Measurements from ENCODE around the gene EFEMP1.

The EFEMP1 gene

DNA sequence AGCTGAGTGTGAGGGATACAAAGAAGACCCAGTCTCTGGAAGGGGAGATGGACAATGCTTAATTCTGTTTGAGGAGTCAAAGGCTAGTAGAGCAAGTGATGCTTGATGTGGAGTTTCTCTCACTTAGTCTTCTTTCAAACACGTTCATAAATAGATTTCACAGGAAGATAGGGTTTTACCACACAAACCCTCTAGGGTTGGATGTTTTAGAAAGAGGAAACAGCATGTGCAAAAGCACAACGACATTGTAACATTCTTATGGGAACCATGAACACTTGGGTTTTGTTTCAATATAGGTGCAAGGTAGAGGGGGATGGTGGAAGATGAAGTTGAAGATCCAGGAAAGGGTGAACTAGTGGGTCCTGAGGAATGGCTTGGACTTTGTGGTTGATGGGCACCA lies 10.8 kb upstream of the EFEMP1 start:
- DNase-seq, result no peak
- ATAC-seq, result no peak

DNA sequence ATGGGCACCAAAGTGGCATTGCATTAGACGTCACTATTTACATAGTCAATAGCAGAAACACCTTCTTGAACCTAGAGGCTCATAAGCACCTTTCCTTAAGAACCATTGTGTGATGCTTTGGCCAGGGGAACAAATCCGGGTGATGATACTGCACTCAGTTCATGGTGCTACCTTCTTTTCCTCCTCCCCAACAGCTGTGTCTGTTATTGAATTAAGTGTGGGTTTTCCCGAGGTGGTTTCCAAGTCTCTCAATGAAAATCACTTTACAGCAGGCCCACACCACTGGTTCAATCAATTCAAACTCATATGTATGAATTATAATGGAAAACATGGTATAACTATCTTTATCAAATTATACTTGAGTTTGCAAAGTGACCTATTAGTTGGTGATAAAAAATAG lies 9.3 kb upstream of the EFEMP1 start:
- ATAC-seq, result no peak
- DNase-seq, result no peak

DNA sequence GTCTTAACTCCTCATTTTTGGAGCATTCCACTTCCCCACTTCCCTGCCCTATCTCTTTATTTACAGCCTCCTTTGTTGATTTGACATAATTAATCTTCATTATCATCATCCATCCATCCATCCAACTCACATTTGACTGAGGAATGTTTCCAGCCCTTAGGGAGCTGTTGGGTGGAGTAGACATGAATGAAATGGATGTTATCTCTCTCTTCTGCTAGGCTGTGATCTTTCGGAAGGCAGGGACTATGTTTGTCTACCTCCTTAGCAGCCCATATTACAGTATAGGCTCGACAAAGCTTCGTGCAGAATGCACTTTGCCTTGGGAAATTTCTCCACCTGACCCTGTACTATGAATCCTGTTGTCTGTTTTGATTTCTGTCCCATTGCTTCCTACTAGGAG lies 7.7 kb upstream of the EFEMP1 start:
- no peak for ATAC-seq
- no peak for DNase-seq

DNA sequence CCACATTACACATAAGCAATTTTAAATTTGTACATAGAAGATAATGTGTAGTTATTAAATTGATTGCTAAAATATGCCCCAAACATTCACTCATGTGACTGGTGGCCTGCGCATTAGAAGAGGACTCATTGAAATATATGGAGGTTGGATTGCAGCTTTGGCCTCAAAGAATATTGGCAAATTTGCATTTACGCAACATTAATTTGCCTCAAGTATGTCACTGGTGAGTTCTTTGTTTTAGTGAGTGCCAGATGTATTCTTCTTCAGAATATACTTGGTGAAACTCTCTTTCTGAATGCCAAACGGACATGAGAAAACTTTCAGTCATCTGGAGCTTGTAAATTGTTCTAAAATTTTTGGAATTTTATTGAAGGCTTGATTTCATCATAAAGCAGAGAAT lies 5.9 kb upstream of the EFEMP1 start:
- DNase-seq, result no peak
- ATAC-seq, result no peak

DNA sequence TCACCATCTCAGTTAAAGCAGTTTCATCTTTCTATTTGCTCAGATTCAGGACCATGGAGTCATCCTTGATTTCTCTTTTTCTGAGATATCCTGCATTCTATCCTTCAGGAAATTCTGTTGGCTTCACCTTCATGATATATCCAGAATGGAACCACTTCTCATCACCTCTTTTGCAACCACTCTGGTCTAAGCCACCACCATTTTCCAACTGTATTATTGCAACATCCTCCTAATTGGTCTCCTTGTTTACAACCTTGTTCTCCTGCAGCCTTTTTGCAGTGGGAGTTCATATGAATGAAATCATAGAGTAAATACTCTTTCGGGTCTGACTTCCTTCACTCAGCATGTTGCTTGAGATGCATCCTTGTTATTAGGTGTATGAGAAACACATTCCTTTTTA lies 3.4 kb upstream of the EFEMP1 start:
- DNase-seq (no peak), ATAC-seq (no peak)

DNA sequence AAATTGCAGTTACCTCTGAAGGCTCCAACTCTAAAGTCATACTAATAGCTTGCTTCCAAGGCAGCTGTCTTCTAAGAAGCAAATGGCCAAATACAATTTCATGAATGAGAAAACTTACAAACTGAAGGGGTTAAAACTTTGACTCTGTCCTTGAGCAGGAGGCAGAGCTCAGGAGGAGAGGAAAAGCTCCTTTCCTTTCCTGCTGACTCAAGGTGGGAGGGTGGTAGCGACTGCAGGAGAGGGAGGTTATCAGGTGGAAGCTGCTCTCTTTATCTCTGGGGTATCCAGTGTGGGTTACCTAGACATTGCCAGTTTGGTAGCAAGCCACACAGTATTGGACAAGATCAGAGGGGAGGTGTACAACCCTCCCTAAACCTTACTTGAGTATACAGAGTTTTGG lies 2.7 kb upstream of the EFEMP1 start:
- ATAC-seq (no peak), DNase-seq (no peak)

DNA sequence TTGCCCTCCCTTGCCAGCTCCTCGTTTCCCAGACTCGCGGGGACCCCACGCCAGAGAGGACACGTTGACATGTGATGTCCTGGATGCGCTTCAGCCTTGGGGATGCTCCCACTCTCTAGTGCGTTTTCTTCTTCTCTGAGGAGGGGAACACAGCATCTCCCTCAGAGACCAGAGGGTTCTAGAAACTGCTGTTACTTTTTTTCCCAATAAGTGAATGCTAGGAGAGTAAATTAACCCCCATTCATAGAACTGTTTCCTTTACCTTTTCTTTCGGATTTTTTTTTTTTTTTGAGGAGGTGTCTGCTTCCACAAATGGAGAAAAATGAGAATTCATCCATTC lies 370 bp upstream of the EFEMP1 start:
- ATAC-seq, result no peak
- no peak for DNase-seq

DNA sequence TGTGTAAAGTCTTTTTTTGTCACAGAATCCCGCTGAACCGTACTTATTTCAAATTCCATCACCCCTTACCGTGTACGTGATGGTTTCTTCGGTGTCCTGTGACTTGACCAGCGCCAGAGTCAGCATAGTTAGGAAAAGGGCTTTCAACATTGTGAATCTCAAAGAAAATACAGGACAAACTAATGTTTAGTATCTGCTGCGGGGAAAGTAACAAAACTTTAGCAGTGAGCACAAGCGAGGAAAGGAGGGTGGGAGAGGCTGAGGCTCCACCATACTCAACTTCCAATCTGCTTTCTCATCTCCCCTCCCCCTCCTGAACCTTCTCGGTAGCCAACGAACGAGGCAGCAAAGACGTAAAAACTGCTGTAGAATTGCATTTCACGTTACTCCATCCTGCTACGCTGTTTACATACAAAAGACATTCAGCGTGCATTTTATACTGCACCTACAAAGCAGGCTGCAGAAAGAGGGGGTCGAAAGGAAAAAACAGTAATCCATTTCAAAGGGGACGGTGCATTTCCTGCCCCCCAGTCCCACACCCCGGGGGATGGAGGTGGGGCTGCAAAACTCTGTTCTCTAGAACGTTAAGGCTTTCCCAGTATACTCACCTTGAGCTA lies 1.2 kb downstream of the EFEMP1 start:
- DNase-seq, result no peak
- ATAC-seq, result no peak

DNA sequence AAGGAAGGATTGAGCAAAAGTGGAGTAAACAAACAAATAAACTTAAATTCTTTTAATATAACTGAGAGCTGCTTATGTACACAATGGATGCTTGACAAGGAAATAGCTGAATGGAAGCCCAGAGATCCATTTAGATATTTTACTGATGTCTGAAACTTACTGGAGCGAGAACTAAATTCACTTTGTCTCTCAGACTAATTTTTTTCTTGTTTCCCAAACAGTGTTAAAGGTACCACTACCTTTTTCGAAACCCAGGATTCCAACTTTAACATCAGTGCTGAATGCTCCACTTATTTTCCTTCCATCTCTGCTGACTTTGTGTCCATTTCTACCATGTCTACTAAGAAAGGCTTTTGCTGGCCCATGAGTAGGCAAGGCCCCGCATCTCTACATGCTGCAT lies 4.0 kb downstream of the EFEMP1 start:
- DNase-seq, result no peak
- no peak for ATAC-seq

DNA sequence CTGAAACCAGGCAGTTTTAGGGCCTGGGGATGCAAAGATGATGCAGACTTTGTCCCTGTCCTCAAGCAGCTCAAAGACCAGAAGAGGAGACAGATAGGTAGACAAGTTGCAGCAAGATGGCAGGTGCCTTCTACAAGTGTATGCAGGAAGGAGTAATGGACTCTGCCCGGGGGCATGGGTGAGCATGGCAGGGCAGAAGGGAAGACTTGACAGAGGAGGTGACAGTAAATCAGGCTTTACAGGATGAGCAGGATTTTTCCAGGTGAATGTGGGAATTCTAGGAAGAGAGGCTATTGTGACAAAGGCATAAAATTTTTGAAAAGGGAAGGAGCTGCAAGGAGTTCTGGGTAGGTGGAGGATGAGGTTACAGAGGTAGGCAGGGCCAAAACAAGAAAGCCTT lies 4.7 kb downstream of the EFEMP1 start:
- no peak for DNase-seq
- ATAC-seq, result no peak

DNA sequence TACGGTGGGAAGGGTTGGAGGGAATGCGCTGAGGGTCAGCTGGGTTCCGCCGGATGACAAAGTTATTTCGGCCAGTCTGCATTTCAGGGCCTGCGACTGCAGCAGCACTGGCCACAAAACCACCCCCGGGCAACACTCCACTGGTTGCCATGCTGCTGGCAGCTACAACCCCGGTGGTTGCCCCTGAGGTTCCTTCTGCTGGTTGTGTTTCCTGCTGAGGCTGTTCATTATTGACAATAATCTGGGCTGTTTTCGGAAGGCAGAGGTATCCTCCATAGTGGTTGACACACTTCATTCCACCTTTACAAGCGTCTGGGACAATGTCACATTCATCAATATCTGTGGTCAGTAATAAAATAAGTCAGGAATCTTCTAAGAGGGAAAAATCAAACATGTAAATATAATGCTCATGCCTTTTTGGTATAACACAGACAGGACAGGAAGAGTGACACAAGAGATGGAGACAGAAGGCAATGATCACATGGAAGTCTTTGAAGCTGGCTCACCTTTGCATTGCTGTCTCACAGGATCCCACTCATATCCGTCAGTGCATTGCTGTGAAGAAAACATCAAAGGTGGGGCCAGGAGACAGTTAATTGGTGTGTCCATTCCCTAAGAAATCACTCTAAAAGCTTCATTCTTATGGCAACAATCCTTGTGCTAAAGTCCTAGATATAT lies 5.7 kb downstream of the EFEMP1 start:
- no peak for DNase-seq
- ATAC-seq, result no peak

DNA sequence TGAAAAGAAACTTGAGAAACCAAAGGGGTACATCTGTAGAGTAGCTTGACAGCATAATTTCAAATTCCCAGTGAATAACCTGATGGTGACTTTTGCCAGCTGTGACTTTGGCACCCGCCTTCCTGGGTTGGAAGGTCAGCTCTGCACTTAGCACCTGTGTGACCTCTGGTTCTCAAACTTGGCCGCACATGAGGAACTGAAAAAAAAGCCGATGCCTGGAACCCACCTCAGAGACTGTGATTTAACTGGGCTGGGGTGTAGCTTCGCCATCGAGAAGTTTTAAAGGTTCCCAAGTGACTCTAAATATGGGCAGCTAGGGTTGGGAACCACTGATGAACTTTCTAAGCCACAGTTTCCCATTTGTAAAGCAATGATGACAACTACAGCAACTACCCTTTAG lies 6.5 kb downstream of the EFEMP1 start:
- DNase-seq (no peak), ATAC-seq (no peak)

DNA sequence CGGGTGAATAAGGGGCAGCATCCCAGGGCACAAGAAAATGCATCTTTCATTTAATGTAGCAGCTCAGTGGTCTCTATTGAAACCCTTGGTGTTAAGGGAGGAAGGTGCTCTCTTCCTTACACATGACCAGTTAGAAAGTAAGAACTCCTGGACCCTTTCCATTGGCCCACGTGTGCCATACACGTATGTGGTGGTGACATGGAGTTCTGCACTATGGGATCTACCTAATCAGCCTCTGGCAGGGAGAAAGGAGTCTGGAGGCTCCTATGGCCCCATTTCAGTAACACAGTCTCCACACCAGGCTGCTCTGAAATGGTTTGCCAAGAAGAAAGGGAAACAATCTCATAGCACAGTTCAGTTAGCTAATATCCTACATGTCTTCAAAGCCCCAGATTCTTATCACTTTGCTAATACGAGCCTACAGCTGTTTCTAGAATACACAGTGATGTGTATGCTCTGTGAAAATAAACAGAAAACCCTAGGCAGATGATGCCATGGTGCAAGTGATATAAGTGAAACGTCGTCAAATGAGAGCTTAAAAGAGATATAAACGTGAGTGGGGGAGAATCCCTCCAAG lies 7.0 kb downstream of the EFEMP1 start:
- ATAC-seq, result no peak
- no peak for DNase-seq

DNA sequence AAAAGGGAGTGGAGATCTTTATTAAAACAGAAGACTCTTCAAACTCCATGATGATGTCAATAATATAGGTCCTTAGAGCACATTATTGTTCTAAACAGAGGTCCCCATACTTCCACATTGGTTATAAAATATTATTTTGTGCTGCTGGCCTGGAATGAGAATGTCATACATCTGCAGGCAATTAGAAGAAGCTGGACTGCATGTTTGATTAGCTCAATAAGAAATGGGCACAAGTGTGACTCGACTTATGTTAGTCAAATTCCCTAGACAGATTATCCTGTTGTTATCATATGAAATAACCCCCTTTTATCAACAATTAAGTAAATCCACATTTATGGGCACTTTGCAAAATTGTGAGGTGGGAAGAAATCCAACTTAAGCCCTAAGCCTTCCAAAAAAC lies 8.8 kb downstream of the EFEMP1 start:
- ATAC-seq, result no peak
- no peak for DNase-seq

DNA sequence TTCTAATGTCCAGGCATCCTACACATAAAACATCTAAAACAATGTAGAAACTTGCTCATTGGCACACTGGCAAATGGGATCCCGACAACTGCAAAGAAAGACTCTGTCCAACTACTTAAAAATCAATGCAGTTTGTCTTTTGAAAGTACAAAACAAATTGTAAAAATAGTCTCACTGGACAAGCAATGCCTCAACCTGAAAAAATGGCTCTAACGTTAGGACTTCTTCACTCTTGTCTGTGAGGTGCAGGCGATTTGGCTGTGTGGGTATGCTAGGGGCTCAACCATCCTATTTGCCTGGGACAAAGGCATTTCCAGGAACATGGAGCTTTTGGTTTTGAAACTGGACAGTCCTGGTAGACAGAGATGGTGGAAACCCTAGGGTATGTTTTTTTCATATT lies 10.7 kb downstream of the EFEMP1 start:
- no peak for ATAC-seq
- DNase-seq, result no peak

DNA sequence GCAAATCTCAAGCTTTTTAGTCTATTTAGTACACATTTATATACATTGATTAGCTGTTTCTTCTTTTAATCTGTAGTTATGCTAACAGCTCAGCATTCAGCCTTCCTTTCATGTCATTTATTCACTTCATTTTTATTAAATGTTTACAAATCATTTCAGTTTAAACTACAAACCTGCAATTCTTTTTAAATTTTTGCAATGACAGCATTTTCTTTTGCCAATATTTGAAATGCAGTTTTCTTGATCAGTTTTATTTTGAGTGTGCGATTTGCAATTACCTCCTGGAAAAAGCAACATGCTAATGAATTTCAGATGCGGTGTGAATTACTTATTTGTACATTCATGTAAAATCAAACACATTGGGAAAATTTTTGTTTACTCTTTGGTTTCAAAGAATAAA lies 13.5 kb downstream of the EFEMP1 start:
- ATAC-seq, result no peak
- DNase-seq, result no peak

DNA sequence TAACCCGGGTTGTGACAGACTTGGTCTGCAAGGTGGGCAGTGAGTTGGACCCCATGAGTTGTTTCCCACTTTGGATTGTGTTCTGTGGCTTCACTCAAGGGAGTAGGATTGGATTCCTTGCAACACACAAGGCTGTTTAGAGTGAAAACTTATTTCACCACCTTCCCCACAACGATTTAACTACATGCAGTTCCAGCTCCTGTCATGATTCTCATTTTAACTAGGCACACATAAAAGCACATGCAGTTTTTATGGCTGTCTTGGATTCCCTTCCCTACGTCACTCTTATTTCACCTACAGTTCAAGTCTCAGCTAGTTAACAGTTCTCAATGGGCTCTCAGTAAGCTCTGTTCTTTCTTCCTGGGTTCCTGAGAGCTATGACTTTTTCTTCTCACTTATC lies 15.9 kb downstream of the EFEMP1 start:
- no peak for ATAC-seq
- DNase-seq, result no peak

DNA sequence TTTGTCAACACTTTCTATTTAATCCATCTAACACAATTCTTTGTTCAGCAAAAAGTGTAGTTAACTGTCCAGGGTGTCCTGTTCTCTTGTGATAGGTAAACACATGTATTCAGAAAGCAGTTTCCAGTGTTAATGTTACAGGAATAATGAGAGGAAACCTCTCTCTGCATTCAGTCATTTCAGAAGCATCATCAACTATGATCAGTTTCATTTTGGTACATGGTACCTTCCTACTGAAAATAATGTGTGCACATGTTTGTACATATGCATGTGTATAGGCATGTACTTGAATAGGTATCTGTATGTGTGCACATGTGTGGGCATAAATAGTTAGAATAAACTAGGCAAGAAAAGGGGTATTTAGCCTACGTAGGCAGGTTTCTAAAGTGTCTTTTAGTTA lies 16.6 kb downstream of the EFEMP1 start:
- DNase-seq (no peak), ATAC-seq (no peak)

DNA sequence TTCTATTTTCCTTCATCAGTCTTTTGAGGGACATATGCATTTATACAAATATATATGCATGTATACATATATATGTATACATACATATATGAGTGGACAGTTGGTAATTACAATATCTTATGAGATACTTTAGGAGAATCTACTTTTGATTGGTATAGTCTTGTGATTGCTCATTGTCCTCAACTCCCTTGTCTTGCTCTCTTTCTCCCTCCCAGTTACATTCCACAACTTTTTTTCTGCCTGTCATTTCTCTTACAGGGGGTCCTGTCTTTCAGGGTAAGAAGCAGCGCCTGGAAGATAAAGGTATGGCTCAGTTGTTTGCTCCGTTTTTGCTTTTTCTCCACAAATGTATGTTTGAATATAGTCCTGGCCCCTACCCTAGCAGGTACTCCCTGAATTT lies 19.9 kb downstream of the EFEMP1 start:
- no peak for ATAC-seq
- DNase-seq, result no peak

DNA sequence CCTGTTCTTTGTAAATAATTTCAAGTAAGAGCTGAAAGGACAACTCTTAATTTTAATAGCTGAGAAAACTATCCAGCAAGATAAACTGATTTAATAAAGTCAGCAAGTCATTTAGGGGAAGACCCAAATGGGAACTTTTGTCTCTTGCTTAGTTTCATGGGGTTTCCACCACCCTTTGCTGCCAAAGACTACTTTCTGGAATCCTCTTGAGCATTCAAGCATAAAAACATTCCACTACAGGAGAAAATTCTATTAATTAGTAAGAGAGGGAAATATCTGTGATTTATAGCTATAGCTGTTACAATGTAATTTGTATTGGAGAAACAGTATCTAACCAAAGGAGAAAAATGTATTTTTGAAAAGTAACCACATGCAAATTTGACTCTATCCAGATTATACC lies 20.6 kb downstream of the EFEMP1 start:
- DNase-seq (no peak), ATAC-seq (no peak)

DNA sequence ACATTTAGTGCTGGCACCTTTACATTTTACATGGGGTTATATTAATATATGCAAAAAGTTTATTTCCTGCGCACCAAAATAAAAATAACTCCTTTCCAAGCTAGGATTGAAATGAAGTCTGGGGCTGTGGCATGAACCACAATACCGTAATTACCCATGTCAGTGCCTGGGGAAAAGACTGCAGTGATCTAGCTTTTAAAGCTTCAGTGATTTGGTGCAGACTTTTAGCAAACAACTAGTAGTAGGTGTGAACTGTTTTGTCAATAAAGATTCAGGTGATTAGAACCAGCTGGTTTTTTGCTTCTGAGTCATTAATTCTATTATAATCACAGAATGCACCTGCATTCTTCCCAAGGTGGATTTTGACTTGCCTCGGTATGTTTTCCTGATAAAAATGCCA lies 21.2 kb downstream of the EFEMP1 start:
- ATAC-seq, result no peak
- DNase-seq, result no peak

DNA sequence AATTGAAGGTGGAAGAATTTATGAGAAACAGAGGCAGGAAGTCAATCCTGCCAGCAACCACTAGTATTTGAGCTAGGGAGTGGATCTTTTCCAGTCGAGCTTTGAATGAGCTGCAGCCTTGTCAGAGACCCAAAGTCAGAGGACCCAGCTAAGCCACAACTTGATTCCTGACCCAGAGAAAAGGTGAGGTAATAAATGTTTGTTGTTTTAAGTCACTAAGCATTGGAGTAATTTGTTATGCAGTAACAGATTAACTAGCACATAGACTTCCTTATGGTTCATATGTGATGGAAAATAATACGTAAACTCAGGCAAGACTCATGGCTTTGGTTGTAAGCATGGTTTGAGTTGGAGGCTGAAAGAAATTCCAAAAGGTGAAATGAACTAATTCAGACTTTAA lies 21.6 kb downstream of the EFEMP1 start:
- no peak for DNase-seq

DNA sequence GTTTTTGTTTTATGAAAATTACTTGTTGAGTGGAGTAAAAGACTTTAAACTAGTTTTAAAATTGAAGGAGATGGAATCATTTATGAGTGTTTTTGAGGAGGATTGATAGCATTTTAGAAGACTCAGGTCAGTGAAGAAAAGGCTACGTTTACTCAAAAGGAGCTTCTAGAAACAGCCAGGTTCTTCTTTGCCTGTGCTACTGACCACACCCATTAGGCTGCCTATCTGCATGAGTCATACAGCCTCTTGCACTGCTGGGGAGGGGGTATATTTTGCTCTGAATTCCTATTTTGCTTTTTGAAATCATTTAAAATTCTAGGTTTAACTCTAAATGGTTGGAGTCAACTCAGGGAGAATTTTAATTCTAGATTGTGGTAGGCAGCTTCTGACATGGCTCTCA lies 22.3 kb downstream of the EFEMP1 start:
- ATAC-seq (no peak), DNase-seq (no peak)

More for the DNA sequence above, 21.6 kb downstream of the EFEMP1 start:
- ATAC-seq, result no peak

DNA sequence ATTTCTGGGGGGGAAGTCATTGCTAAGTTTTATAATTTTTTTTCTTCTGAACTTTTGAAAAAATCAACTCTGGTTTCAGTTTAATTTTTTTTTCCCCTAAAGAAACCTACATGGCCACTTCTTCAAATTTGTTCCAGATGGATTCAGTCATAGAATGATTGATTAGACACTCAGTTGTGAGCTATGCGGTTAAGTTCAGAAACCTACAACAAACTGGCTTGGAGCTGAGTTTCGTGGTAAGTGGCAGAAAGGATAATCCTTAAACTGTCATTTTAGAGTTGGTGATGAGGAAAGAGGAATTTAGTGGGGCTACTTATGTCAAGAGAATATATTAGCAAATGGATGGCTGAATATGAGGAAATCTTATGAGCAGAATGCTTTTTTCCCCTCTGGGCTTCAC lies 23.7 kb downstream of the EFEMP1 start:
- ATAC-seq, result no peak
- DNase-seq, result no peak

Data from stimulated activated naive CD8-positive, alpha-beta T cell treated with anti-CD3 and anti-CD28 coated beads, Interleukin-15, Interleukin-2, amounts not matched to agents 100 U/mL and 50 U/mL, for 24 hours (primary cell).